Common myeloid progenitor, CD34-positive (primary cell): ENCODE results near the gene TKT.

ENCODE experiments used
- CTCF ChIA-PET: fragments of 350-600 bp; sonication (Branson Sonifier 250); formaldehyde crosslinking; loops from one replicate; lab custom pipeline; 2021; ENCODE audit warnings: antibody characterized with exemption; lab: Charles Lee
- POLR2A ChIA-PET: fragments of 350-600 bp; sonication (Branson Sonifier 250); formaldehyde crosslinking; loops from one replicate; lab custom pipeline; 2021; ENCODE audit warnings: antibody characterized with exemption; lab: Charles Lee
- DNase-seq, 3 donors: peaks; one replicate each; pipeline versions ENCODE4 v3.0.0 to v3.0.0-alpha.2; 2013
- H3K27ac ChIP-seq, 2 experiments: 1 replicate in 1 of 2; 2 replicates in 1 of 2; pipeline ENCODE4 v1.7.0; 2013; ENCODE audit warnings: inconsistent platforms in 2 of 2, low read length in 2 of 2, mild to moderate bottlenecking in 2 of 2, low read depth in 1 of 2, moderate library complexity in 1 of 2; ENCODE audit not compliant: severe bottlenecking in 2 of 2, insufficient read depth in 1 of 2, poor library complexity in 1 of 2
- H3K27me3 ChIP-seq, 5 experiments: replicated peaks in 2 of 5; 1 replicate in 3 of 5; 2 replicates in 2 of 5; pipeline versions ENCODE4 v1.6.1 to v1.7.0; 2013; ENCODE audit warnings: low read length in 4 of 5, mild to moderate bottlenecking in 2 of 5, moderate library complexity in 2 of 5, inconsistent platforms in 1 of 5; ENCODE audit not compliant: insufficient read depth in 5 of 5, control insufficient read depth in 4 of 5
- H3K36me3 ChIP-seq, 4 experiments: 1 replicate in 2 of 4; 2 replicates in 2 of 4; pipeline versions ENCODE4 v1.6.1 to v1.7.0; 2013; ENCODE audit warnings: low read length in 3 of 4, control low read depth in 1 of 4, mild to moderate bottlenecking in 1 of 4; ENCODE audit not compliant: control insufficient read depth in 4 of 4, insufficient read depth in 4 of 4
- H3K4me1 ChIP-seq, 4 experiments: 1 replicate in 3 of 4; 2 replicates in 1 of 4; pipeline versions ENCODE4 v1.6.1 to v1.7.1; 2013; ENCODE audit warnings: low read length in 3 of 4, mild to moderate bottlenecking in 3 of 4, control low read depth in 1 of 4, inconsistent platforms in 1 of 4, moderate library complexity in 1 of 4; ENCODE audit not compliant: control insufficient read depth in 4 of 4, insufficient read depth in 4 of 4; ENCODE audit errors: control extremely low read depth in 1 of 4
- H3K4me3 ChIP-seq, 7 experiments: 1 replicate in 4 of 7; 2 replicates in 3 of 7; pipeline versions ENCODE4 v1.5.1 to v1.7.0; 2013; ENCODE audit warnings: mild to moderate bottlenecking in 7 of 7, low read length in 6 of 7, moderate library complexity in 6 of 7, inconsistent platforms in 2 of 7, low read depth in 2 of 7, control low read depth in 1 of 7; ENCODE audit not compliant: insufficient read depth in 4 of 7, control insufficient read depth in 1 of 7; ENCODE audit errors: extremely low read depth in 1 of 7
- H3K9me3 ChIP-seq, 5 experiments: 1 replicate in 4 of 5; 2 replicates in 1 of 5; pipeline versions ENCODE4 v1.6.1 to v1.7.1; 2013; ENCODE audit warnings: low read length in 4 of 5, mild to moderate bottlenecking in 2 of 5, inconsistent platforms in 1 of 5, low read depth in 1 of 5, moderate library complexity in 1 of 5; ENCODE audit not compliant: control insufficient read depth in 4 of 5, insufficient read depth in 2 of 5; ENCODE audit errors: control extremely low read depth in 1 of 5
- WGBS: methylation state at CpG from one replicate; pipeline ENCODE4 v1.1.5; 2013; ENCODE audit not compliant: insufficient coverage; 5-methylcytosine and 5-hydroxymethylcytosine counted together

The TKT gene

DNA sequence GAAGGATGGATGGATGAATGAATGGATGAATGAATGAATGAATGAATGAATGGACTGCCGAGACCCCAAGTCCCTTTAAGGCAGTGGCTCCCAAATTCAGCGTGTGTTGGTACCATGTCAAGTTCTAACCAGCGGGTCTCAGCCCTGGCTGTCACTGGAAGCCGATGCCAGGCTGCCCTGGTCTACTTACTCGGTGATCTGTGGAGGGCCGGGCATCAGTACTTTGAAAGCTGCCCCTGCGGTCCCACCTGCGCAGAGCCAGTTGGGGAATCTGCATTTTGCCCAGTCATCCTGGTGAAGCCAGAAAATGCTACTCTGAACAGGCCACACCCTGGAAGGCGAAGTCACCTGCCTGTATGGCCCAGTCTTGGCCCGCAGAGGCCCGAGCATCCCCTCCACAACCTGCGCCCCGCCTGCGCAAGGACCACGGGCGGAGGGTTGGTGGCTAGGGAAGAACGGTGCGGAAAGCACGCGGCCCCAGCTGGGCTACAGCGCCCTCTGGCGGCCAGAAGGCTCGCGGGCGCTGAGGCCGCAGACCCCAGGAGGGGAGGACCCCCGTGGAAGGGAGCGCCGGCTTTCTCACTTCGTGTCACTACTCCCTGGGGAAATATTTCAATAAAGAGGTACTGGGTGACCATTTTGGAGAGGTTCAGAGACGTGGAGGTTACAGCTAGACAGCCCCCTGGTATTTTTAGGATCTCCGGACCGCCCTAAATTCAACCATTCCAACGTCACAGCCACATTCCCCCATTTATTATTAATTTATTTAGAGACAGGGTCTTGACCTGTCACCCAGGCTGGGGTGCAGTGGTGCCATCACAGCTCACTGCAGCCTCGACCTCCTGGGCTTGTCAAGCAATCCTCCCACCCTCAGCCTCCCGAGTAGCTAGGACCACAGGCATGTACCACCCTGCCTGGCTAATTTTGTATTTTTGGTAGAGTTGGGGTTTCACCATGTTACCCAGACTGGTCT, 59.9 kb downstream of the TKT start:
- H3K27ac ChIP-seq = no peak overlapping the region
- ChIA-PET CTCF (interaction anchor here (0.7 to 9.1 kb wide), 30 partner anchors 8 to 259 kb away, joined by 3 to 125 read pairs (median 5); partner anchors contain the start of genes PRKCD and RFT1), POLR2A (interaction anchor here (0.9 to 1.3 kb wide), 2 partner anchors 61 to 64 kb away, joined by 3 to 4 read pairs; no protein-coding TSS in a partner anchor)
- peaks cover 0 to 28% (median 0%) of the 10 kb centered on the region in 4 experiments for H3K36me3 ChIP-seq
- DNase-seq = peak; percentile 50 to 71 (median 67)
- 32% methylated on average over 22 of the region's 36 CpGs for WGBS
- no peak overlapping the region for H3K4me3 ChIP-seq
- H3K9me3 ChIP-seq = no peaks in the 10 kb centered on the region
- no peaks in the 10 kb centered on the region for H3K27me3 ChIP-seq
- peaks cover 0 to 12% (median 3%) of the 10 kb centered on the region in 4 experiments for H3K4me1 ChIP-seq

DNA sequence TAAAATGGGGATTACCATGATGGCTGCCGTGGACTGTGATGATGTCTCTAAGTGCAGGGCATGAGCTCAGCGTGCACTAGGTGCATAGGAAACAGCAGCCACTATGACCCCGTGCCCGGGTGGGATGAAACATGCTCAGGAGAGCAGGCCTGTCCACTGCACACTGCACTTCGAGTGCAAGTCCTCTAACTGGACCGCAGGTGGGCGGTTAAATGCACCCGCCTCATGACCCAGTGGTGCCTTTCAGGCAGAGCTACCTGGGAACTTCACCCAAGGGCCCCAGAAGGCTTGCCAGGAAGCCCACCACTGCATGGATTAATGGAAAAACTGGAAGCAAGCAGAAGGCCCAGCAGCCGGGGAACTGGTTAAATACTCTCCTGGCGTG, 60.8 kb downstream of the TKT start:
- peaks cover 1 to 13% (median 5%) of the 10 kb centered on the region in 4 experiments for H3K4me1 ChIP-seq
- WGBS = 97% methylated on average over 10 of the region's 10 CpGs
- no peak overlapping the region for H3K4me3 ChIP-seq
- peaks cover 0 to 36% (median under 1%) of the 10 kb centered on the region in 4 experiments for H3K36me3 ChIP-seq
- DNase-seq = no peak
- POLR2A ChIA-PET = no interaction called here
- no peak overlapping the region for H3K27ac ChIP-seq
- H3K27me3 ChIP-seq = no peaks in the 10 kb centered on the region
- no peaks in the 10 kb centered on the region for H3K9me3 ChIP-seq
- CTCF ChIA-PET = interaction anchor here (1.1 to 9.1 kb wide), 14 partner anchors 11 to 91 kb away, joined by 3 to 125 read pairs (median 8); partner anchors contain the start of genes PRKCD and RFT1

DNA sequence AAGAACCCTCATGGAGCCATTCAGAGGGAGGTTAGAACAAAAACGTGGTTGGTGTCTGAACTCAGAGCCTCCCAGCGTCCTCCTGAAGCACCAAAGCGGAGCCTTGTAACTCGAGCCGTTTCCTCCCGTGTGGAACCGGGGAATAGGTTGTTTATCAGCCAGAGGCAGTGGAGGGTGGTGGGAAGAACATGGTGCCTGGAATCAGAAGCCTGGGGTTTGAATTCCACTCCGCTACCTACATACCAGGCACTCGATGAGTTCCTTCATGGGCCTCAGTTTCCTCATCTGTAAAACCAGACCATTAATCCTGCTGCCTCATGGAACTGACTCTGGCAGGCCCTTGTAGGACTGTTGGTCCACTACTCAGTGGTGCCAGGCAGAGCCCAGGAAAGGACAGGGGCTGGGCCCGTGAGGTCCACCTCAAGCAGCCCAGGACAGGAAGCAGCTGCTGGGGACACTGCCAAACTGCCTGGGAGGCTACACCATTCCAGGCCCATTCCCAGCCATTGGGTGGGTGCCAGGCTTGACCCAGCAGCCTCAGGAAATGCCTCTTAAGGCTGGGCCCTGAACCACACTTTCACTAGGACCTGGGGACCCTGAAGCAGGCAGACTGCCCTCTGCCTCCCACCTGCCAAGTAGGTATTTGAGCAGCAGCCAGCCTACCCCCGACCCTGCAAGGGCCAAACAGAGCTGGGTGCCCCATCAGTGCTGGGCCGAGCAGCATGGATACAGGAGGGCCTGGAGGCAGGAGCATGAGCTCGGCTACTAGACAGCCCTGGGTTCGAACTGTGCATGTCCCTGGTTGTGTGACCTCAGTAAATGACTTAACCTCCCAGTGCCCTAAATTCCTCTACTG, 61.4 kb downstream of the TKT start:
- H3K9me3 ChIP-seq = no peaks in the 10 kb centered on the region
- ChIA-PET CTCF (interaction anchor here (1.1 to 9.1 kb wide), 9 partner anchors 10 to 90 kb away, joined by 3 to 125 read pairs (median 10); partner anchors contain the start of gene RFT1), POLR2A (no interaction called here)
- no peak overlapping the region for H3K4me3 ChIP-seq
- 87% methylated on average over 12 of the region's 14 CpGs for WGBS
- H3K4me1 ChIP-seq = peaks cover 1 to 18% (median 5%) of the 10 kb centered on the region in 4 experiments
- no peaks in the 10 kb centered on the region for H3K27me3 ChIP-seq
- no peak for DNase-seq
- H3K36me3 ChIP-seq = peaks cover 0 to 42% (median 1%) of the 10 kb centered on the region in 4 experiments
- H3K27ac ChIP-seq = no peak overlapping the region

- no peak for DNase-seq
- Histone ChIP-seq H3K27ac (no peak overlapping the region), H3K9me3 (no peaks in the 10 kb centered on the region), H3K36me3 (peaks cover 3 to 50% (median 4%) of the 10 kb centered on the region in 4 experiments), H3K4me3 (no peak overlapping the region), H3K27me3 (no peaks in the 10 kb centered on the region), H3K4me1 (peaks cover 1 to 20% (median 5%) of the 10 kb centered on the region in 4 experiments)
- 93% methylated on average over 7 of the region's 11 CpGs for WGBS
- ChIA-PET CTCF (interaction anchor here (0.8 to 3.2 kb wide), 6 partner anchors 30 to 82 kb away, joined by 3 to 117 read pairs (median 4); partner anchors contain the start of gene PRKCD), POLR2A (interaction anchor here (0.6 kb wide), 1 partner anchor 157 kb away, joined by 4 read pairs; no protein-coding TSS in a partner anchor)
Measured at GRCh38 chr3:53193466-53194209, 62.2 kb downstream of the TKT start.

- WGBS = 100% methylated on average over 2 of the region's 3 CpGs
- CTCF ChIA-PET = interaction anchor here (0.7 to 4.2 kb wide), 7 partner anchors 29 to 82 kb away, joined by 3 to 33 read pairs (median 4); partner anchors contain the start of gene PRKCD
Measured at GRCh38 chr3:53192608-53193007, 63.2 kb downstream of the TKT start.

More at GRCh38 chr3:53192608-53193007, 63.2 kb downstream of the TKT start:
- H3K9me3 ChIP-seq = no peaks in the 10 kb centered on the region
- H3K36me3 ChIP-seq = peaks cover 3 to 58% (median 4%) of the 10 kb centered on the region in 4 experiments
- H3K27me3 ChIP-seq = no peaks in the 10 kb centered on the region
- peaks cover 1 to 20% (median 5%) of the 10 kb centered on the region in 4 experiments for H3K4me1 ChIP-seq
- H3K27ac ChIP-seq = no peak overlapping the region
- POLR2A ChIA-PET = interaction anchor here (0.6 kb wide), 4 partner anchors 11 to 158 kb away, joined by 3 to 4 read pairs (median 3); no protein-coding TSS in a partner anchor
- no peak overlapping the region for H3K4me3 ChIP-seq
- no peak for DNase-seq
